ENCODE measurements around the gene DZIP1L. TPM values are rescaled to one million over a fixed set of nuclear protein-coding genes. Genes with fewer than 3 reads are reported as not detected.

Gene DZIP1L
- total and polyA plus RNA-seq, 2 experiments from 2014 or later: 10.6 to 19.5 TPM

- H3K9me2 ChIP-seq (ENCODE audit: insufficient read depth): no peaks in the 10 kb centered on the region
Measured at GRCh38 chr3:138059261-138059660, 56.1 kb downstream of the DZIP1L start.

More at GRCh38 chr3:138059261-138059660, 56.1 kb downstream of the DZIP1L start:
- peaks cover 14% of the 10 kb centered on the region for H3K4me1 Mint-ChIP-seq
- no peak for TF ChIP-seq CREB1 (CRISPR knock-in tag; IDR thresholded peaks at IDR 0.05; ENCODE audit: low read depth)
- no peak for TF ChIP-seq CTCF (conservative IDR thresholded peaks at IDR 0.05; ENCODE audit: low read depth in 2 of 2)
- no peak for TF ChIP-seq POLR2AphosphoS5 (IDR thresholded peaks at IDR 0.05; ENCODE audit: low read depth)
- TF ChIP-seq ZNF331 (CRISPR knock-in tag; IDR thresholded peaks at IDR 0.05; ENCODE audit: low read depth): no peak
- no peak for TF ChIP-seq EZH2phosphoT487 (IDR thresholded peaks at IDR 0.05; ENCODE audit: unreplicated experiment)
- no peak for TF ChIP-seq ZNF462 (CRISPR knock-in tag; IDR thresholded peaks at IDR 0.05)
- no peak for TF ChIP-seq JUNB (IDR thresholded peaks at IDR 0.05; ENCODE audit: unreplicated experiment)
- no peak for TF ChIP-seq ETS1 (IDR thresholded peaks at IDR 0.05)
- TF ChIP-seq ZNF114 (CRISPR knock-in tag; IDR thresholded peaks at IDR 0.05): no peak
- no peak for TF ChIP-seq REST (IDR thresholded peaks at IDR 0.05; ENCODE audit: unreplicated experiment)
- TF ChIP-seq STAT1 (IDR thresholded peaks at IDR 0.05; ENCODE audit: unreplicated experiment): no peak
- TF ChIP-seq EZH2 (IDR thresholded peaks at IDR 0.05; ENCODE audit: low read depth, unreplicated experiment): no peak
- no peak for TF ChIP-seq NANOG (IDR thresholded peaks at IDR 0.05; ENCODE audit: borderline replicate concordance)
- H3K27ac Mint-ChIP-seq: no peak overlapping the region
- ATAC-seq: no peak
- H2AFZ ChIP-seq: no peak overlapping the region
- H3K4me2 ChIP-seq: no peak overlapping the region
- H3F3A ChIP-seq (replicated peaks; ENCODE audit: low read depth): no peaks in the 10 kb centered on the region
- peaks cover 17% of the 10 kb centered on the region for H3K36me3 Mint-ChIP-seq (ENCODE audit: low read depth)
- H3K27ac ChIP-seq (ENCODE audit: low read depth): no peak overlapping the region
- H3K36me3 ChIP-seq (ENCODE audit: insufficient read depth): peaks cover 4% of the 10 kb centered on the region; the same call in 1 of the 2 replicates
- 0 out of 2 replicates have a peak, but pooled peaks cover 2% of the 10 kb centered on the region for H4K20me1 ChIP-seq (replicated peaks; ENCODE audit: insufficient read depth)
- H3K4me3 Mint-ChIP-seq: no peak overlapping the region
- no peak for DNase-seq (ENCODE audit: low spot score)
- no peaks in the 10 kb centered on the region for H3K79me2 ChIP-seq (replicated peaks; ENCODE audit: insufficient read depth)
- H3K27me3 ChIP-seq (ENCODE audit: insufficient read depth): no peaks in the 10 kb centered on the region
- H3K4me1 ChIP-seq (ENCODE audit: insufficient read depth): peaks cover 4% of the 10 kb centered on the region; the same call in 1 of the 2 replicates
- no peak overlapping the region for H3K4me3 ChIP-seq
- peaks cover 3% of the 10 kb centered on the region for H3K27me3 Mint-ChIP-seq (ENCODE audit: insufficient read depth, low read depth, poor library complexity)
- no peaks in the 10 kb centered on the region for H3K9me3 Mint-ChIP-seq

Data from GM23338 (cell line).